ENCODE data around the gene NXF2B. TPM values are rescaled to one million over a fixed set of nuclear protein-coding genes. Genes with fewer than 3 reads are reported as not detected.
"Not testable (repeated sequence)": the region's sequence is repeated elsewhere in the genome, so short reads cannot be mapped to it uniquely, and the experiment has no call there.

NXF2B gene, protein sequence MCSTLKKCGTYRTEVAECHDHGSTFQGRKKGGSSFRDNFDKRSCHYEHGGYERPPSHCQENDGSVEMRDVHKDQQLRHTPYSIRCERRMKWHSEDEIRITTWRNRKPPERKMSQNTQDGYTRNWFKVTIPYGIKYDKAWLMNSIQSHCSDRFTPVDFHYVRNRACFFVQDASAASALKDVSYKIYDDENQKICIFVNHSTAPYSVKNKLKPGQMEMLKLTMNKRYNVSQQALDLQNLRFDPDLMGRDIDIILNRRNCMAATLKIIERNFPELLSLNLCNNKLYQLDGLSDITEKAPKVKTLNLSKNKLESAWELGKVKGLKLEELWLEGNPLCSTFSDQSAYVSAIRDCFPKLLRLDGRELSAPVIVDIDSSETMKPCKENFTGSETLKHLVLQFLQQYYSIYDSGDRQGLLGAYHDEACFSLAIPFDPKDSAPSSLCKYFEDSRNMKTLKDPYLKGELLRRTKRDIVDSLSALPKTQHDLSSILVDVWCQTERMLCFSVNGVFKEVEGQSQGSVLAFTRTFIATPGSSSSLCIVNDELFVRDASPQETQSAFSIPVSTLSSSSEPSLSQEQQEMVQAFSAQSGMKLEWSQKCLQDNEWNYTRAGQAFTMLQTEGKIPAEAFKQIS
- not detected in 2 replicates for total RNA-seq

DNA sequence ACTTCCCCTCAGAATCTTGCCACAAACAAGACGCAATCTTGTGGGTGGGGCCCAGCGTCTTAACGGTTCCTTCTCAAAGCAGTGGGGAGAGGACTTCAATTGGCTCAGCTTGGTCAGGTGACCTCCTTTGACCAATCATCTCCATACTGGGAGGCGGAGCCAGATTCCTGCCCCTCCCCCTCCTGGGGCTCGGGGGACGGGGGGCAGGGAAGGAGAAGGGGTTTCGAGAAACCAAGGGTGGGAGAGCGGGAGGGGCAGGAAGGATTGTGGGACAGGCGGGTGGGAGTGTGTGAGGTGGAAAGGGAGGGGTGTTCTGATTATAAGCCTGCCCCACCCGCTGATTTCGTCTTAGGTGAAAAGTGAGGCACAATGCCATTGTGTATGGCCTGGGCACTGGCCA, at the start of gene NXF2B:
TSS of gene NXF2B (minus strand) at position 101 of the 400 bp plus-strand sequence. CDS start 59,972 bp downstream, outside the sequence.
- H3K27me3 ChIP-seq (ENCODE audit: control insufficient read depth, insufficient read depth, low read length); H3K4me3 ChIP-seq (ENCODE audit: low read depth, low read length); DNase-seq (ENCODE audit: low read depth); H3K36me3 ChIP-seq (ENCODE audit: control insufficient read depth, insufficient read depth, low read length): not testable (repeated sequence)

DNA sequence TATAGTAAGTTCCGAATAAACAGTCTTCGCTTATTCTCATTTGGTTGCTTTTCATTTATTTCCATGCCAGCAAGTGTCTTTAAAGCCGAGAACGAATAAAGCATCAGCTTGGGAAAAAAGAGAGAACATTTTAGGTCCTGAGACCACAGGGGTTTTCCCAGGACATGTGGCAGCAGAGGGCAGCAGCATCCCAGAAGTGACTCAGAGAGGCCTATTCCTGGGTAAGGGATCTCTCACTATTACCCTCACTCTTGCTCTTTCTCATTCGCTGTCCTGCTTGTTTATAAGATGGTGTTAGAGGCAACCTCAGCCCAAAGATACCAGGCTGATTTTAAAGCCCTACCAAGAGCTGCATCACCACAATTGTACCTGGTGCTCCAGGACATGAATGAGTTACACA, 39.0 kb upstream of the NXF2B start:
- H3K36me3 ChIP-seq (ENCODE audit: control insufficient read depth, insufficient read depth, low read length); DNase-seq (ENCODE audit: low read depth); H3K4me3 ChIP-seq (ENCODE audit: low read depth, low read length); H3K27me3 ChIP-seq (ENCODE audit: control insufficient read depth, insufficient read depth, low read length): not testable (repeated sequence)

DNA sequence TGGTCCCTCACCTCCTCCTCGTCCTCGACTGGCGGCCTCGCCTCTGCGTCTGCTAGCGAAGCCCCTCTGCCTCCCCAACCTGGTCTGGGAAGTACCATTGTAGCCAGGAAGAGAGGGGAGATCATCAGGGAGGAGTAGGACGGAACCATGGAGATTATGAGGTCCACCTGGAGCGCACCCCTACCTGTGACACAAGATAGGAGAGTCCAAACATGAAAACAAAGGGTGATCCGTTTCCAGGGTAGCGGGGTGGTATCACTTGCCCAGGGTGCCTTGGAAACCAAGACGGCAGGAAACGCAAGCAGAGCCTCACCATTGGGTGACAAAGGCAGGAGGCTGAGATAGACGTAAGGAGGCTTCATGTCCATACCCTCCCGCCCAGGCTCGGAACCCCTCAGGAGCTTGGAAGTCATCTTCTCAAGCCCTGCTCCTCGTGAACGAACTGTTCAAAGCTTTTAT, 32.0 kb upstream of the NXF2B start, which contains the start of gene TCP11X2:
TSS of gene TCP11X2 (minus strand) at position 51 of the 459 bp plus-strand sequence.
- not testable (repeated sequence) for H3K36me3 ChIP-seq (ENCODE audit: control insufficient read depth, insufficient read depth, low read length); H3K27me3 ChIP-seq (ENCODE audit: control insufficient read depth, insufficient read depth, low read length); H3K4me3 ChIP-seq (ENCODE audit: low read depth, low read length); DNase-seq (ENCODE audit: low read depth)

DNA sequence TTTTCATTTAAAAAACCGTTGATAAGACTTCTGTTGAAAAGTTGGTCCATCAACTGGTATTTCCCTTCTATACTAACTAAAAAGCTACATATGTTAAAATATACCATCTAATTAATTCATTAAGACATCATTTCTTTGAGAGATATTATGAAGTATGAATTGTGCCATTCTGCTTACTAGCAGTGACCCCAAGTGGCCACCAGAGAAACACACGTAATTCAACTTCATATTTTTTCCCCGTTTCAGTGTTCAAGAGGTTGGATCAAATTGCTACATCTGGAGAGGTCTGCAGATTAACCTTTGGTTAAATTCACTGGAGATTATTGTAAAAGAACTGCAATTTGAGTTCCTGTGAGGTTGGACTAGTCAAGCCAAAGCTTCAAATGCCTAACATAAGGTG, 30.4 kb upstream of the NXF2B start:
- H3K4me3 ChIP-seq (ENCODE audit: low read depth, low read length); H3K36me3 ChIP-seq (ENCODE audit: control insufficient read depth, insufficient read depth, low read length); H3K27me3 ChIP-seq (ENCODE audit: control insufficient read depth, insufficient read depth, low read length); DNase-seq (ENCODE audit: low read depth): not testable (repeated sequence)

DNA sequence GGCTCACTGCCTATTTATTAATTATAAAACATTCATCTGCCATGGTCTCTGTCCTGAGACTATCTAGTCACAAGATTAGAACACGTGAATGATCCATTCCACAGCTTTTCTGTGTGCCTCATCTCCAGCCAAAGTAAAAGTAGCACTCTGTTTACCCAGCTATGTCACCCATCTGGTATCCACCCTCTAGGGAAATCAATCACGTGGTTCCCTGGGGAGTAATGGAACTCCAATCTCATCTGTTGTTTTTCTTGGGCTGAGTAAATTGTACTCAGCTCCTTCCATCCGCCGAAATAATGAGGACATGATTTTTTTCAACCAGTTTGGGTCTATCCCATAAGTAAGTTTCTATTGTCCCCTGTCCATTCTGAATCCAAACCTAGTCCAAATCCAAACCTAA, 18.8 kb upstream of the NXF2B start:
- not testable (repeated sequence) for H3K27me3 ChIP-seq (ENCODE audit: control insufficient read depth, insufficient read depth, low read length); H3K36me3 ChIP-seq (ENCODE audit: control insufficient read depth, insufficient read depth, low read length); H3K4me3 ChIP-seq (ENCODE audit: low read depth, low read length); DNase-seq (ENCODE audit: low read depth)

DNA sequence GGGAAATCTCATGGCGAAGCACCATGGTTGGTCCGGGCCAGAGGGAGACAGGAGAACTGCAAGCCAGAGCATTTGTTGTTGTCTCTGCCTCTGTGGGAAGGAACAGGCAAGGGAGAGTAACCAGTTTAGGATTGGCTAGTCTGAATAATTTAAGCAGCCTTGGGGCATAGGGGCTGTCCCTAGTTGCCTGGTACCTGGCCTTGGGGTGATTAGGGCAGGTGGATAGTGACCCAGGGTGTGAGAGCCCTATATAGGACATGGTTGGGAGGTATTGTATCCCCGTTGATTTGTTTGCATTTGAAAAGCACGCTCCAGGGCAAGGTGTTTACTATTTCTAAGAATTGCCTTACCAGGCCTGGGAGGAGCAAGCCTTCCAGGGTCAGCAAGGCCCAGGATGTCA, 25.3 kb downstream of the NXF2B start:
- not testable (repeated sequence) for H3K27me3 ChIP-seq (ENCODE audit: control insufficient read depth, insufficient read depth, low read length); H3K36me3 ChIP-seq (ENCODE audit: control insufficient read depth, insufficient read depth, low read length); DNase-seq (ENCODE audit: low read depth)

DNA sequence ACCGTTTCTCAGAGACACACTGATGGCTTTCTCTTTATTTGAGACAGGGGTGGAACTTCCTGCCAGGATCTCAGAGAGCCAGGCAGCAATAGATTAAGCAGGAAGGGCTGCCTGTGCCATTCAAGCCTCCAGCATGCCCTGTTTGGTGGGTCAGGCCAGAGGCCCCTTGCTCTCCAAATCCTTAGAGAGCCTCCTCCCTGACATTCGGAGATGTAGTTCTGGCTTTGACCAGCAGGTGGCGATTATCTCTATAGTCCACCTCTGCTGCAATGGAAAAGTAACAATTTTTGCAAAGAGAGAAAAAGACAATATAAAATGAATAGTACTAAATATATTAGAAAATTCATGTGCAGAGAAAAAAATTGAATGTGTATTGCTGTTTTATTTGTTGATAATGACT, 93.9 kb downstream of the NXF2B start:
- TF ChIP-seq, protein P1, sequence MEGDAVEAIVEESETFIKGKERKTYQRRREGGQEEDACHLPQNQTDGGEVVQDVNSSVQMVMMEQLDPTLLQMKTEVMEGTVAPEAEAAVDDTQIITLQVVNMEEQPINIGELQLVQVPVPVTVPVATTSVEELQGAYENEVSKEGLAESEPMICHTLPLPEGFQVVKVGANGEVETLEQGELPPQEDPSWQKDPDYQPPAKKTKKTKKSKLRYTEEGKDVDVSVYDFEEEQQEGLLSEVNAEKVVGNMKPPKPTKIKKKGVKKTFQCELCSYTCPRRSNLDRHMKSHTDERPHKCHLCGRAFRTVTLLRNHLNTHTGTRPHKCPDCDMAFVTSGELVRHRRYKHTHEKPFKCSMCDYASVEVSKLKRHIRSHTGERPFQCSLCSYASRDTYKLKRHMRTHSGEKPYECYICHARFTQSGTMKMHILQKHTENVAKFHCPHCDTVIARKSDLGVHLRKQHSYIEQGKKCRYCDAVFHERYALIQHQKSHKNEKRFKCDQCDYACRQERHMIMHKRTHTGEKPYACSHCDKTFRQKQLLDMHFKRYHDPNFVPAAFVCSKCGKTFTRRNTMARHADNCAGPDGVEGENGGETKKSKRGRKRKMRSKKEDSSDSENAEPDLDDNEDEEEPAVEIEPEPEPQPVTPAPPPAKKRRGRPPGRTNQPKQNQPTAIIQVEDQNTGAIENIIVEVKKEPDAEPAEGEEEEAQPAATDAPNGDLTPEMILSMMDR (IDR thresholded peaks at IDR 0.05; ENCODE audit: insufficient read depth, low read length, poor library complexity, severe bottlenecking), result peak; percentile 76
- H3K4me3 ChIP-seq (ENCODE audit: low read depth, low read length), result no peak overlapping the region
- DNase-seq (ENCODE audit: low read depth), result no peak
- no peaks in the 10 kb centered on the region for H3K36me3 ChIP-seq (ENCODE audit: control insufficient read depth, insufficient read depth, low read length)
- no peaks in the 10 kb centered on the region for H3K27me3 ChIP-seq (ENCODE audit: control insufficient read depth, insufficient read depth, low read length)

More for the DNA sequence above, 25.3 kb downstream of the NXF2B start:
- not testable (repeated sequence) for H3K4me3 ChIP-seq (ENCODE audit: low read depth, low read length)

DNA sequence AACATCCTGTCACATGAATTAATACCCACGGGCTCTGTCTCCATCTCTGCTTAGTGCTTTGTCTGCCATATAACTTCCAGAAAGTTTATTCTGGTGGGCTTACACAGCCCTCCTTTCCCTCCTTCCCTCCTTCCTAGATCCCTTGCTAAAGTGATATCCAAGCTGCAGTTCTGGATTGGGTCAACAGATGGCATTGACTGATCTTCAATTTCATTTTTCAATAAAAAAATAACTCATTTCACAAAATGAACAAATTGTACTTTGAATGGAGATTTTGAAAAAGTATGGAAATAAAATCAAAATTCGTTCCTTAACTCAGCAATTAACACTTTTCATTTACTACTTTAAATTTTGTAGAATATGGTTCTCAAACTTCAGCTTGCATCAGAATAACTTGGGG, 97.9 kb downstream of the NXF2B start:
- no peak for DNase-seq (ENCODE audit: low read depth)
- no peaks in the 10 kb centered on the region for H3K36me3 ChIP-seq (ENCODE audit: control insufficient read depth, insufficient read depth, low read length)
- TF ChIP-seq, protein P1 (IDR thresholded peaks at IDR 0.05; ENCODE audit: insufficient read depth, low read length, poor library complexity, severe bottlenecking), result peak; percentile 10
- H3K27me3 ChIP-seq (ENCODE audit: control insufficient read depth, insufficient read depth, low read length), result no peaks in the 10 kb centered on the region
- no peak overlapping the region for H3K4me3 ChIP-seq (ENCODE audit: low read depth, low read length)

Data from kidney epithelial cell (primary cell).